Measurements from ENCODE around the gene ELMOD3.
"Not testable (repeated sequence)": the region's sequence is repeated elsewhere in the genome, so short reads cannot be mapped to it uniquely, and the experiment has no call there.

ELMOD3 gene

DNA sequence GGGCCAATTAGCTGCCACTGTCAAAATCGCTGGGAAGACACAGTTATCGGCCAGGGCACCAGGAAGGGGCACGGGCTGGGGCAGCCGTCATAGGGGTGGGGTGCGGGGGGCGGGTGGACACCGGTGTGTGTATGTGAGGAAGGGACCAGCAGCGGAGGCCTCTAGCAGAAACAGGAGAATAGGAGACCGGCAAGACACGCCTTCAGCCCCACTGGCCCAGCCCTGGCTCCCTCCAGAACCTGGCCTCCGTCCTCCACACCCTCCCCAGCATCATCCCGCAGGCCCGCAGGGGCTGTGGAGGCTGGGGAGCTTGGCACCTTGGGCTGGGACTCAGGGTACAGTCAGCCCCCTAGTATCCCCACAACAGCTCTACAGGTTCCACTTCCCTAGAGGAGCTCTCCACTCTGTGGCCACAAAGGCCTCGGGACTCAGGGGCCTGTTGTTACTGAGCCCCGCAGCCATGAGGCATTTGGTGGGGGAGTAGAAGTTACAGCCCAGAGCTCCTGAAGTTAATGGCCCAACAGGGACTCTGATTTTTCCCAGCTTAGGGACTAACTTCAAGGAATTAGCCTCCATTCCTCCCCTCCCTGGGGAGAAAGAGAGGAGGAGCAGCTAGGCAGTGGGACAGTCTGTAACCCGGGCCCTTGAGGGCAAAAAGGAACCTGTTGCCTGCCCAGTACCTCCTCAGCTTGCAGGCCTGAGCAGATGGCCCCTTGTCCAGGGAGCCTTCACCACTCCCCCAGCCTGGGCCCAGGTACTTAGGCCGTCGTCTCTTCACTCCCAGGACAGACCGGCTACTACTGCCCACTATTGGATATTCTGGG is 83.8 kb downstream of the ELMOD3 start:
- Histone ChIP-seq H3K36me3 (ENCODE audit: control insufficient read depth, insufficient read depth, low read length) (no peaks in the 10 kb centered on the region), H3K4me1 (ENCODE audit: control insufficient read depth, insufficient read depth, low read length, poor library complexity, severe bottlenecking) (peaks cover 16% of the 10 kb centered on the region), H3K4me3 (ENCODE audit: insufficient read depth, low read depth, low read length, poor library complexity, severe bottlenecking) (peak overlapping the region; percentile 47), H3K27me3 (replicated peaks; ENCODE audit: control insufficient read depth, insufficient read depth, low read length, poor library complexity, severe bottlenecking) (no peaks in the 10 kb centered on the region), H3K9me3 (ENCODE audit: control insufficient read depth, low read length) (no peaks in the 10 kb centered on the region), H3K27ac (ENCODE audit: insufficient read depth, low read length, poor library complexity, severe bottlenecking) (peak overlapping the region; percentile 72)
- no peak for DNase-seq

DNA sequence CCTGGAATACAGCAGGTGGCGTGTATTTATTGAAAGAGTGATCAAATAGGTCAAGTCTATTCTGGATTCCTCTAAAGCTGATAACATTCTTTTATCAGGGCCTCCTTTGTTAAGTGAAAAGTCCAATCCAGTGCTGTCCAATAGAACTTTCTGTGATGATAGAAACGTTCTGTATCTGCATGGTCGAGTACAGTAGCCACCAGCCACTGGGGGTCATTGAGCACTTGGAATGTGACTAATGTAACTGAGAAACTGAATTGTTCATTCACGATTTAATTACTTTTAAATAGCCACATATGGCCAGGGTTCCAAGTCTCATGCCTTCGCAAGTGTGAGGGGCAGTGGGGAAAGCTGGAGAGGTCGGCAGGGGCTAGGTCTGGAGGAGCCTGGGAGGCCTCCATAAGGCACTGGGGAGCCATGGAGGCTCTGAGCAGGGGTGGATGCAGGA is 84.5 kb downstream of the ELMOD3 start:
- H3K36me3 ChIP-seq (ENCODE audit: control insufficient read depth, insufficient read depth, low read length): no peaks in the 10 kb centered on the region
- peaks cover 16% of the 10 kb centered on the region for H3K4me1 ChIP-seq (ENCODE audit: control insufficient read depth, insufficient read depth, low read length, poor library complexity, severe bottlenecking)
- H3K27me3 ChIP-seq (replicated peaks; ENCODE audit: control insufficient read depth, insufficient read depth, low read length, poor library complexity, severe bottlenecking): no peaks in the 10 kb centered on the region
- H3K4me3 ChIP-seq (ENCODE audit: insufficient read depth, low read depth, low read length, poor library complexity, severe bottlenecking): no peak overlapping the region
- no peak for DNase-seq
- no peak overlapping the region for H3K27ac ChIP-seq (ENCODE audit: insufficient read depth, low read length, poor library complexity, severe bottlenecking)
- no peaks in the 10 kb centered on the region for H3K9me3 ChIP-seq (ENCODE audit: control insufficient read depth, low read length)

DNA sequence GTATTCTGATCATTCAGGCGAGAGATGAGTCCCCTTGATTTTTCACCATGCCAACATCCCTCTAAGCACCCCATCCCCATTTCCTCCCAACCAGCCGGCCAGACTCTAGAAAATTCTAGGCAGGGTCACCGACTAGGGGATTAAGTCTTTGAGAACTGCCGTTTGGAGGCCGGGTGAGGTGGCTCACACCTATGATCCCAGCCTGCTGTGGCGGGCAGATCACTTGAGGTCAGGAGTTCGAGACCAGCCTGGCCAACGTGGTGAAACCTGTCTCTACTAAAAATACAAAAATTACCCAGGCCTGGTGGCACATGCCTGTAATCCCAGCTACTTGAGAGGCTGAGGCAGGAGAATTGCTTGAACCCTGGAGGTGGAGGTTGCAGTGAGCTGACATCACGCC is 85.0 kb downstream of the ELMOD3 start:
- H3K4me3 ChIP-seq (ENCODE audit: insufficient read depth, low read depth, low read length, poor library complexity, severe bottlenecking); H3K36me3 ChIP-seq (ENCODE audit: control insufficient read depth, insufficient read depth, low read length); H3K27ac ChIP-seq (ENCODE audit: insufficient read depth, low read length, poor library complexity, severe bottlenecking); DNase-seq; H3K9me3 ChIP-seq (ENCODE audit: control insufficient read depth, low read length); H3K27me3 ChIP-seq (replicated peaks; ENCODE audit: control insufficient read depth, insufficient read depth, low read length, poor library complexity, severe bottlenecking): not testable (repeated sequence)
- peaks cover 16% of the 10 kb centered on the region for H3K4me1 ChIP-seq (ENCODE audit: control insufficient read depth, insufficient read depth, low read length, poor library complexity, severe bottlenecking)

DNA sequence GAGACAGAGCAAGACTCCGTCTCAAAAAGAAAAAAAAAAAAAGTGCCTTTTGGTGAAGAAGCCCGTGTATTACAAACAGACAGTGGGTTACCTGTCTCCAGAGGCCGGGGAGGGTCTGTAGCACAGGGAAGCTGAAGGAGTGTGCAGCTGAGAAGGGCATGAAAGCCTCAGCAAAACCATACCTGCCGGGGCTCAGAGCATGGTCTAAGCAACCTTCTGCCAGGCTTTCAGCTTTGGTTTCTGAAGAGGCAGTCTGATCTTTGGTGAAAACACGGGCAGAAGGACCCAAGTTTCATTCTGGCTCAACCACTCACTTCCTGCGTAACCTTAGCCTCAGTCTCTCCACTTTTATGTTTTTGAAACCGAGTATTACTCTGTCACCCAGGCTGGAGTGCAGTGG is 85.4 kb downstream of the ELMOD3 start:
- no peak overlapping the region for H3K4me3 ChIP-seq (ENCODE audit: insufficient read depth, low read depth, low read length, poor library complexity, severe bottlenecking)
- H3K27me3 ChIP-seq (replicated peaks; ENCODE audit: control insufficient read depth, insufficient read depth, low read length, poor library complexity, severe bottlenecking): no peaks in the 10 kb centered on the region
- no peak for DNase-seq
- H3K4me1 ChIP-seq (ENCODE audit: control insufficient read depth, insufficient read depth, low read length, poor library complexity, severe bottlenecking): peaks cover 16% of the 10 kb centered on the region
- H3K27ac ChIP-seq (ENCODE audit: insufficient read depth, low read length, poor library complexity, severe bottlenecking): no peak overlapping the region
- H3K36me3 ChIP-seq (ENCODE audit: control insufficient read depth, insufficient read depth, low read length): no peaks in the 10 kb centered on the region
- H3K9me3 ChIP-seq (ENCODE audit: control insufficient read depth, low read length): no peaks in the 10 kb centered on the region

- Histone ChIP-seq H3K36me3 (ENCODE audit: control insufficient read depth, insufficient read depth, low read length) (no peaks in the 10 kb centered on the region), H3K4me3 (ENCODE audit: insufficient read depth, low read depth, low read length, poor library complexity, severe bottlenecking) (no peak overlapping the region), H3K27me3 (replicated peaks; ENCODE audit: control insufficient read depth, insufficient read depth, low read length, poor library complexity, severe bottlenecking) (no peaks in the 10 kb centered on the region), H3K9me3 (ENCODE audit: control insufficient read depth, low read length) (no peaks in the 10 kb centered on the region), H3K27ac (ENCODE audit: insufficient read depth, low read length, poor library complexity, severe bottlenecking) (no peak overlapping the region), H3K4me1 (ENCODE audit: control insufficient read depth, insufficient read depth, low read length, poor library complexity, severe bottlenecking) (peaks cover 16% of the 10 kb centered on the region)
- DNase-seq: no peak
Measured at GRCh38 chr2:85440729-85441128, 86.2 kb downstream of the ELMOD3 start.

All from effector memory CD4-positive, alpha-beta T cell (primary cell).